ENCODE measurements around the gene RPS5. TPM values are rescaled to one million over a fixed set of nuclear protein-coding genes. Genes with fewer than 3 reads are reported as not detected.

RPS5 gene
- polyA plus RNA-seq, 2 of the 4 experiments (the other 2 are of a cell fraction): 2,123 to 2,475 TPM

- TF ChIP-seq, protein P1, sequence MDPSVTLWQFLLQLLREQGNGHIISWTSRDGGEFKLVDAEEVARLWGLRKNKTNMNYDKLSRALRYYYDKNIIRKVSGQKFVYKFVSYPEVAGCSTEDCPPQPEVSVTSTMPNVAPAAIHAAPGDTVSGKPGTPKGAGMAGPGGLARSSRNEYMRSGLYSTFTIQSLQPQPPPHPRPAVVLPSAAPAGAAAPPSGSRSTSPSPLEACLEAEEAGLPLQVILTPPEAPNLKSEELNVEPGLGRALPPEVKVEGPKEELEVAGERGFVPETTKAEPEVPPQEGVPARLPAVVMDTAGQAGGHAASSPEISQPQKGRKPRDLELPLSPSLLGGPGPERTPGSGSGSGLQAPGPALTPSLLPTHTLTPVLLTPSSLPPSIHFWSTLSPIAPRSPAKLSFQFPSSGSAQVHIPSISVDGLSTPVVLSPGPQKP (IDR thresholded peaks at IDR 0.05; ENCODE audit: low read depth, low read length): no peak
- TF ChIP-seq JUNB (IDR thresholded peaks at IDR 0.05) (no peak), RARB (CRISPR knock-in tag; IDR thresholded peaks at IDR 0.05) (no peak), HOXB13 (CRISPR knock-in tag; IDR thresholded peaks at IDR 0.05; ENCODE audit: low read depth) (peak; percentile 59; the same call in 1 of the 2 replicates), SREBF2 (IDR thresholded peaks at IDR 0.05) (no peak), ZFP36 (IDR thresholded peaks at IDR 0.05; ENCODE audit: borderline replicate concordance, partially characterized antibody) (no peak), POLR2AphosphoS2 (conservative IDR thresholded peaks at IDR 0.05; ENCODE audit: low read length) (no peak), EHMT2 (IDR thresholded peaks at IDR 0.05; ENCODE audit: low read depth) (no peak), TP53 (CRISPR knock-in tag; IDR thresholded peaks at IDR 0.05) (peak; percentile 89), HDAC2 (IDR thresholded peaks at IDR 0.05) (no peak), RNF2 (IDR thresholded peaks at IDR 0.05; ENCODE audit: borderline replicate concordance, low read depth) (no peak), TFCP2L1 (CRISPR knock-in tag; IDR thresholded peaks at IDR 0.05) (peak; percentile 83), KDM1A (IDR thresholded peaks at IDR 0.05; ENCODE audit: low read depth) (no peak), ZNF302 (CRISPR knock-in tag; IDR thresholded peaks at IDR 0.05) (no peak), CBX2 (IDR thresholded peaks at IDR 0.05; ENCODE audit: borderline replicate concordance, low read depth) (no peak), E2F6 (IDR thresholded peaks at IDR 0.05; ENCODE audit: borderline replicate concordance, low read depth) (peak; percentile 91), HOXA7 (CRISPR knock-in tag; IDR thresholded peaks at IDR 0.05) (no peak), ESRRA (IDR thresholded peaks at IDR 0.05; ENCODE audit: borderline replicate concordance, low read length) (peak; percentile 69; the same call in 1 of the 2 replicates), NFE2L2 (conservative IDR thresholded peaks at IDR 0.05; ENCODE audit: low read length) (no peak), NPAS2 (CRISPR knock-in tag; IDR thresholded peaks at IDR 0.05; ENCODE audit: borderline replicate concordance) (no peak), MAZ (IDR thresholded peaks at IDR 0.05; ENCODE audit: borderline replicate concordance, low read depth, low read length) (peak; percentile 72; the same call in 1 of the 2 replicates)
- TF ChIP-seq, protein P2, sequence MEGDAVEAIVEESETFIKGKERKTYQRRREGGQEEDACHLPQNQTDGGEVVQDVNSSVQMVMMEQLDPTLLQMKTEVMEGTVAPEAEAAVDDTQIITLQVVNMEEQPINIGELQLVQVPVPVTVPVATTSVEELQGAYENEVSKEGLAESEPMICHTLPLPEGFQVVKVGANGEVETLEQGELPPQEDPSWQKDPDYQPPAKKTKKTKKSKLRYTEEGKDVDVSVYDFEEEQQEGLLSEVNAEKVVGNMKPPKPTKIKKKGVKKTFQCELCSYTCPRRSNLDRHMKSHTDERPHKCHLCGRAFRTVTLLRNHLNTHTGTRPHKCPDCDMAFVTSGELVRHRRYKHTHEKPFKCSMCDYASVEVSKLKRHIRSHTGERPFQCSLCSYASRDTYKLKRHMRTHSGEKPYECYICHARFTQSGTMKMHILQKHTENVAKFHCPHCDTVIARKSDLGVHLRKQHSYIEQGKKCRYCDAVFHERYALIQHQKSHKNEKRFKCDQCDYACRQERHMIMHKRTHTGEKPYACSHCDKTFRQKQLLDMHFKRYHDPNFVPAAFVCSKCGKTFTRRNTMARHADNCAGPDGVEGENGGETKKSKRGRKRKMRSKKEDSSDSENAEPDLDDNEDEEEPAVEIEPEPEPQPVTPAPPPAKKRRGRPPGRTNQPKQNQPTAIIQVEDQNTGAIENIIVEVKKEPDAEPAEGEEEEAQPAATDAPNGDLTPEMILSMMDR (IDR thresholded peaks at IDR 0.05): no peak
- TF ChIP-seq, protein P3, sequence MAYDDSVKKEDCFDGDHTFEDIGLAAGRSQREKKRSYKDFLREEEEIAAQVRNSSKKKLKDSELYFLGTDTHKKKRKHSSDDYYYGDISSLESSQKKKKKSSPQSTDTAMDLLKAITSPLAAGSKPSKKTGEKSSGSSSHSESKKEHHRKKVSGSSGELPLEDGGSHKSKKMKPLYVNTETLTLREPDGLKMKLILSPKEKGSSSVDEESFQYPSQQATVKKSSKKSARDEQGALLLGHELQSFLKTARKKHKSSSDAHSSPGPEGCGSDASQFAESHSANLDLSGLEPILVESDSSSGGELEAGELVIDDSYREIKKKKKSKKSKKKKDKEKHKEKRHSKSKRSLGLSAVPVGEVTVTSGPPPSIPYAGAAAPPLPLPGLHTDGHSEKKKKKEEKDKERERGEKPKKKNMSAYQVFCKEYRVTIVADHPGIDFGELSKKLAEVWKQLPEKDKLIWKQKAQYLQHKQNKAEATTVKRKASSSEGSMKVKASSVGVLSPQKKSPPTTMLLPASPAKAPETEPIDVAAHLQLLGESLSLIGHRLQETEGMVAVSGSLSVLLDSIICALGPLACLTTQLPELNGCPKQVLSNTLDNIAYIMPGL (CRISPR knock-in tag; IDR thresholded peaks at IDR 0.05; ENCODE audit: borderline replicate concordance): peak; percentile 74; the same call in 1 of the 2 replicates
- TF ChIP-seq, protein P4, sequence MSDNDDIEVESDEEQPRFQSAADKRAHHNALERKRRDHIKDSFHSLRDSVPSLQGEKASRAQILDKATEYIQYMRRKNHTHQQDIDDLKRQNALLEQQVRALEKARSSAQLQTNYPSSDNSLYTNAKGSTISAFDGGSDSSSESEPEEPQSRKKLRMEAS (IDR thresholded peaks at IDR 0.05): peak; percentile 95
Observed at GRCh38 chr19:58380662-58381459, 6.2 kb upstream of the RPS5 start, which contains the start of gene ZNF837 (continued).

All from A549 (cell line).